Nucleus accumbens (tissue), 56 donors: ENCODE results near the gene OLFML1.

Source experiments
- DNase-seq, 56 donors: peaks; one replicate each; lab custom pipeline; 2025; lab: John Stamatoyannopoulos, UW

OLFML1 gene

GRCh38 chr11:7528514-7529049 is 43.3 kb downstream of the OLFML1 start:
- DNase-seq = no peak

GRCh38 chr11:7530013-7530640 is 44.8 kb downstream of the OLFML1 start:
- DNase-seq = no peak

- DNase-seq = no peak
Measured at GRCh38 chr11:7531011-7531410, 45.7 kb downstream of the OLFML1 start.

- DNase-seq = no peak
Measured at GRCh38 chr11:7532405-7533145, 47.3 kb downstream of the OLFML1 start.

- no peak for DNase-seq
Measured at GRCh38 chr11:7533199-7534041, 48.1 kb downstream of the OLFML1 start.

GRCh38 chr11:7534042-7534378 is 48.7 kb downstream of the OLFML1 start:
- DNase-seq = no peak

GRCh38 chr11:7536100-7536499 is 50.8 kb downstream of the OLFML1 start:
- DNase-seq = peak in 2 of 56 donors; percentile 19 to 23

- no peak for DNase-seq
Measured at GRCh38 chr11:7537265-7537664, 52.0 kb downstream of the OLFML1 start.

- DNase-seq = no peak
Measured at GRCh38 chr11:7538031-7538430, 52.7 kb downstream of the OLFML1 start.

- no peak for DNase-seq
Measured at GRCh38 chr11:7538466-7539454, 53.5 kb downstream of the OLFML1 start.

- no peak for DNase-seq
Measured at GRCh38 chr11:7540830-7541555, 55.7 kb downstream of the OLFML1 start.

- no peak for DNase-seq
Measured at GRCh38 chr11:7543302-7543701, 58.0 kb downstream of the OLFML1 start.

- no peak for DNase-seq
Measured at GRCh38 chr11:7544021-7544420, 58.7 kb downstream of the OLFML1 start.

- DNase-seq = no peak
Measured at GRCh38 chr11:7545611-7546010, 60.3 kb downstream of the OLFML1 start.

- DNase-seq = no peak
Measured at GRCh38 chr11:7546324-7546791, 61.1 kb downstream of the OLFML1 start.

GRCh38 chr11:7547687-7548086 is 62.4 kb downstream of the OLFML1 start:
- no peak for DNase-seq

- DNase-seq = peak in 2 of 56 donors; percentile 6 to 10
Measured at GRCh38 chr11:7548659-7549274, 63.5 kb downstream of the OLFML1 start.

GRCh38 chr11:7549681-7550080 is 64.4 kb downstream of the OLFML1 start:
- no peak for DNase-seq

GRCh38 chr11:7551571-7551970 is 66.3 kb downstream of the OLFML1 start:
- DNase-seq = no peak
